ENCODE results near the gene RAB11FIP4.

Gene RAB11FIP4

DNA sequence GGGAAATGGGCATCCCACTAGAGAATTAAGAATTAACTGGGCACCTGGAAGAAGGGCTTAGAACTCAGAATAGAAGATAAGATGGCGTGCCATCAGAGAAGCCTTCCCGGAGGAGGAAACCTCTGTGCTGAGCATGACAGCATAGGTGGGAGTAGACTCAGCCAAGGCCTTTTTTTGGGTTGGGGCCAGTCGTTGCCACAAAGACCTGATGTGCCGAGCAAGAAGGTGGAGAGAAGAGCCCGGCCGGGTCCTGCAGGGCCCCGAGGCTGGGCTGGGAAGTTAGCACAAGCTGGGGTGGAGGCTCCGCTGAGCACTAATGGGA is 1.1 kb upstream of the RAB11FIP4 start:
- Histone ChIP-seq H3K9me3 (ENCODE audit: control insufficient read depth, insufficient read depth, low read length) (no peaks in the 10 kb centered on the region), H4K20me1 (ENCODE audit: control insufficient read depth, insufficient read depth, low read depth, low read length) (no peaks in the 10 kb centered on the region), H3K4me2 (ENCODE audit: low read length) (no peak overlapping the region), H3K4me1 (ENCODE audit: control insufficient read depth, low read length) (no peaks in the 10 kb centered on the region), H3K27ac (ENCODE audit: low read depth, low read length) (no peak overlapping the region), H3K36me3 (ENCODE audit: control insufficient read depth, low read length) (no peaks in the 10 kb centered on the region), H3K79me2 (ENCODE audit: control insufficient read depth, low read length) (no peaks in the 10 kb centered on the region), H3K27me3 (ENCODE audit: control insufficient read depth, low read length) (peaks cover 49% of the 10 kb centered on the region), H3K4me3 (ENCODE audit: low read length) (no peak overlapping the region), H3F3A (ENCODE audit: control insufficient read depth, insufficient read depth) (peaks cover 4% of the 10 kb centered on the region; the same call in 1 of the 2 replicates), H3K9me2 (replicated peaks; ENCODE audit: control insufficient read depth, low read length) (no peaks in the 10 kb centered on the region)
- no peak for TF ChIP-seq EZH2phosphoT487 (IDR thresholded peaks at IDR 0.05; ENCODE audit: borderline replicate concordance, low read length)
- TF ChIP-seq, protein P1, sequence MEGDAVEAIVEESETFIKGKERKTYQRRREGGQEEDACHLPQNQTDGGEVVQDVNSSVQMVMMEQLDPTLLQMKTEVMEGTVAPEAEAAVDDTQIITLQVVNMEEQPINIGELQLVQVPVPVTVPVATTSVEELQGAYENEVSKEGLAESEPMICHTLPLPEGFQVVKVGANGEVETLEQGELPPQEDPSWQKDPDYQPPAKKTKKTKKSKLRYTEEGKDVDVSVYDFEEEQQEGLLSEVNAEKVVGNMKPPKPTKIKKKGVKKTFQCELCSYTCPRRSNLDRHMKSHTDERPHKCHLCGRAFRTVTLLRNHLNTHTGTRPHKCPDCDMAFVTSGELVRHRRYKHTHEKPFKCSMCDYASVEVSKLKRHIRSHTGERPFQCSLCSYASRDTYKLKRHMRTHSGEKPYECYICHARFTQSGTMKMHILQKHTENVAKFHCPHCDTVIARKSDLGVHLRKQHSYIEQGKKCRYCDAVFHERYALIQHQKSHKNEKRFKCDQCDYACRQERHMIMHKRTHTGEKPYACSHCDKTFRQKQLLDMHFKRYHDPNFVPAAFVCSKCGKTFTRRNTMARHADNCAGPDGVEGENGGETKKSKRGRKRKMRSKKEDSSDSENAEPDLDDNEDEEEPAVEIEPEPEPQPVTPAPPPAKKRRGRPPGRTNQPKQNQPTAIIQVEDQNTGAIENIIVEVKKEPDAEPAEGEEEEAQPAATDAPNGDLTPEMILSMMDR (IDR thresholded peaks at IDR 0.05; ENCODE audit: low read depth, low read length, poor library complexity, severe bottlenecking): no peak

DNA sequence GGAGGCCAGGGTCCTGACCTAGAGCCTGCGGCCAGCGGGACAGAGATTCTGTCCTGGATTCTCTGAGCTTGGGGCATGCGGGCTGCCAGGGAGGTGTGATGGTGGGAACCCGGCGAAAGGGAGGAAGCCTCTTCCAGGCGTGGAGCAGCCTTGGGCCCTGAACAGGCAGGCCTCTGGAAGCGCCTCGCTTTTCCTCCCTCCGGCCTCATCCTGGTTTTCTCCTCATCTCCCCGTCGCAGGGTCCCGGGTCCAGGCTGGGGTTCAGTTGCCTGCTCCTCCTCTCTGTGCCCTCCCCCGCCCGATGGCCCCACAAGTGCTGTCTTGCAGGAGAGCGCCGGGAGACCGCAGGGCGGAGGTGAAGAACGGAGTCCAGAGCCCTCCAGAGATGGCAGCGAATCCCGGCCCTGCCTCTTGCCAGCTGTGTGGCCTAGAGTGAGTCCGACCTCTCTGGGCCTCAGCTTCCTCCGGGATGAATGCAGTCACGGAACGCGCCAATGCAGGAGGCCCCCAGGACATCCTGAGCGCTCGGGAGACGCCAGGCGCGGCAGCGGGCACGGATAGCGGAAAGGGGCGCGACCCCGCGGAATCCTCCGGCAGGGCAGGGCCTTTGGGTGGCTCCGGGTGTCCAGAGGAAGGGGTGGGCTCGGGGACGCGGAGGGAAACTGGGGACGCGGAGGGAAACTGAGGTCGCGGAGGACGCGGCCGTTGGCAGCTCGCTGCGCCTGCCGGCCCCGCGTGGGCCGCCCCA is 553 bp upstream of the RAB11FIP4 start:
- no peaks in the 10 kb centered on the region for H3K9me3 ChIP-seq (ENCODE audit: control insufficient read depth, insufficient read depth, low read length)
- no peak overlapping the region for H3K4me2 ChIP-seq (ENCODE audit: low read length)
- no peaks in the 10 kb centered on the region for H3K36me3 ChIP-seq (ENCODE audit: control insufficient read depth, low read length)
- H3K79me2 ChIP-seq (ENCODE audit: control insufficient read depth, low read length): no peaks in the 10 kb centered on the region
- H4K20me1 ChIP-seq (ENCODE audit: control insufficient read depth, insufficient read depth, low read depth, low read length): no peaks in the 10 kb centered on the region
- H3K27me3 ChIP-seq (ENCODE audit: control insufficient read depth, low read length): peaks cover 50% of the 10 kb centered on the region
- H3K9me2 ChIP-seq (replicated peaks; ENCODE audit: control insufficient read depth, low read length): no peaks in the 10 kb centered on the region
- no peak overlapping the region for H3K27ac ChIP-seq (ENCODE audit: low read depth, low read length)
- no peaks in the 10 kb centered on the region for H3K4me1 ChIP-seq (ENCODE audit: control insufficient read depth, low read length)
- H3K4me3 ChIP-seq (ENCODE audit: low read length): no peak overlapping the region
- H3F3A ChIP-seq (ENCODE audit: control insufficient read depth, insufficient read depth): peaks cover 4% of the 10 kb centered on the region; the same call in 1 of the 2 replicates
- no peak for TF ChIP-seq EZH2phosphoT487 (IDR thresholded peaks at IDR 0.05; ENCODE audit: borderline replicate concordance, low read length)
- TF ChIP-seq, protein P1 (IDR thresholded peaks at IDR 0.05; ENCODE audit: low read depth, low read length, poor library complexity, severe bottlenecking): no peak

DNA sequence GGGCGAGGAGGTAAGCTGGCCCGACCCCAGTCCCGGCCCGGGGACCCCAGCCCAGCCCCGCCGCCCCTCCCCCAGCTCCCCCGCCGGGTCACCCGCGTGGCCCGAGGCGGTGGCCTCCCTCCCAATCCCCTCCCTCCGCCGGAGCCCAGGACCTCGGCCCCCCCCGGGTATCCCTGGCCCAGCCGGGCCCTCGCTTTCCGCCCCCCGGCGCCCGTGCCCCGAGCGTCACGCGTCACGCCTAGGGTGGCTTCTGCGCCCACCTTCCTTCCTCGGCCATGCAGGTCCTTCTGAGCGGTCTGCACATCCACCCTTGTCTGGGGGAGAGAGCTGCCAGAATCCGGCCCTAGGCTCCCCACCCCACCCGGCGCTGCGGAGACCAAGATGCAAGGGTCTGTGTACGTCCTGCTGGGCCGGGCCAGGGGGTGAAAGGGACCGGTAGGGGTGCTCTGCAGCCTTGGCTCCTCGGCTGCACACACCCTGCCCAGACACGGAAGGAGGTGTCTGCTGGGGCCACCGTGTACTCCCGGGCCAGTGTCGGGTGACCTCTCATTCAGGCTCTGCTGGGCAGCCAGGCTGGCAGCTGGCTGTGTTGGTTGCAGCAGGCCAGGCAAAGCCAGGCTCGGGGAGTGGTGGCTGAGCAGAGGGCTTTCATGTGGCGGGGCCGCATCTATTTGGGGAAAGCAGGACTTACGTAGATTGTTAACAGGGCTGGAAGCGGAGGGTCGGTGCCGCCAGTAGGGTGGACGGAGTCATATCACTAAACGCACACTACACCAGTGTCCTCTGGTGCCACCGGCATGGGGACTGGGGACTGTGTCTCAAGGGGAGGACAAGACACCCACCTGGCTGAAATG is 754 bp downstream of the RAB11FIP4 start:
- Histone ChIP-seq H3K4me2 (ENCODE audit: low read length) (peak overlapping the region; percentile 37), H3K27ac (ENCODE audit: low read depth, low read length) (no peak overlapping the region), H3K9me2 (replicated peaks; ENCODE audit: control insufficient read depth, low read length) (no peaks in the 10 kb centered on the region), H4K20me1 (ENCODE audit: control insufficient read depth, insufficient read depth, low read depth, low read length) (no peaks in the 10 kb centered on the region), H3K36me3 (ENCODE audit: control insufficient read depth, low read length) (no peaks in the 10 kb centered on the region), H3K79me2 (ENCODE audit: control insufficient read depth, low read length) (no peaks in the 10 kb centered on the region), H3F3A (ENCODE audit: control insufficient read depth, insufficient read depth) (no peaks in the 10 kb centered on the region), H3K9me3 (ENCODE audit: control insufficient read depth, insufficient read depth, low read length) (no peaks in the 10 kb centered on the region), H3K27me3 (ENCODE audit: control insufficient read depth, low read length) (peaks cover 50% of the 10 kb centered on the region), H3K4me1 (ENCODE audit: control insufficient read depth, low read length) (no peaks in the 10 kb centered on the region), H3K4me3 (ENCODE audit: low read length) (no peak overlapping the region; the same call in 1 of the 2 replicates)
- TF ChIP-seq, protein P1 (IDR thresholded peaks at IDR 0.05; ENCODE audit: low read depth, low read length, poor library complexity, severe bottlenecking): no peak
- TF ChIP-seq EZH2phosphoT487 (IDR thresholded peaks at IDR 0.05; ENCODE audit: borderline replicate concordance, low read length): no peak
